Panc1 (cell line): Measurements from ENCODE around the gene DLL1. TPM values are rescaled to one million over a fixed set of nuclear protein-coding genes. Genes with fewer than 3 reads are reported as not detected.

Experiments used
- ATAC-seq: fragments of 200-7000 bp; cut with Tn5 transposase; 2 replicates; pipeline ENCODE4 v1.9.1; 2020; ENCODE audit warnings: mild to moderate bottlenecking, moderate library complexity
- BruUV-seq: library from RNA; stranded (reverse); fragments of 400-500 nt; replicated peaks from 2 replicates; lab custom pipeline; 2021; lab: Mats Ljungman, UMichigan
- CTCF ChIA-PET: fragments of 300-600 bp; sonication (Branson Sonifier 250); formaldehyde crosslinking; loops from one replicate; lab custom pipeline; 2022; ENCODE audit warnings: antibody characterized with exemption; lab: Charles Lee
- POLR2A ChIA-PET: fragments of 300-600 bp; sonication (Branson Sonifier 250); formaldehyde crosslinking; loops from one replicate; lab custom pipeline; 2022; ENCODE audit warnings: antibody characterized with exemption; lab: Charles Lee
- DNase-seq: peaks from one replicate; pipeline ENCODE4 v3.0.0-alpha.2; 2010; ENCODE audit warnings: low read depth, low spot score
- H3K27ac ChIP-seq: 2 replicates; pipeline ENCODE4 v1.5.1; 2011; ENCODE audit warnings: mild to moderate bottlenecking, low read length, inconsistent platforms
- H3K27me3 ChIP-seq: fragments of 200-500 bp; sonication (Bioruptor generic); 2 replicates; pipeline ENCODE4 v1.6.0; 2014; ENCODE audit warnings: low read length, inconsistent platforms; ENCODE audit not compliant: control insufficient read depth, insufficient read depth
- H3K36me3 ChIP-seq: fragments of 200-500 bp; sonication (Bioruptor generic); 2 replicates; pipeline ENCODE4 v1.5.1; 2014; ENCODE audit warnings: inconsistent platforms, mild to moderate bottlenecking, low read length, moderate library complexity; ENCODE audit not compliant: control insufficient read depth, insufficient read depth
- H3K4me1 ChIP-seq: 2 replicates; pipeline ENCODE4 v1.5.1; 2011; ENCODE audit warnings: inconsistent platforms, mild to moderate bottlenecking, low read length, moderate library complexity; ENCODE audit not compliant: control insufficient read depth, insufficient read depth
- H3K4me3 ChIP-seq, 2 experiments: 2 replicates each; pipeline ENCODE4 v1.5.1; 2011 to 2012; ENCODE audit warnings: low read depth in 2 of 2, low read length in 2 of 2, mild to moderate bottlenecking in 2 of 2, inconsistent platforms in 1 of 2, moderate library complexity in 1 of 2
- H3K9me3 ChIP-seq: fragments of 200-500 bp; sonication (Bioruptor generic); 2 replicates; pipeline ENCODE4 v1.5.1; 2014; ENCODE audit warnings: low read depth, mild to moderate bottlenecking, inconsistent platforms, low read length, moderate library complexity; ENCODE audit not compliant: control insufficient read depth, insufficient read depth
- CTCF ChIP-seq: fragments of 450-650 bp; IDR thresholded peaks from 2 replicates; pipeline ENCODE4 v1.5.1; 2017; ENCODE audit warnings: mild to moderate bottlenecking
- POLR2AphosphoS5 ChIP-seq: IDR thresholded peaks from 2 replicates; pipeline ENCODE4 v1.6.1; 2012; ENCODE audit warnings: mild to moderate bottlenecking, low read depth, low read length, moderate library complexity
- REST ChIP-seq, 2 experiments: IDR thresholded peaks; 2 replicates each; pipeline ENCODE4 v1.6.1; 2011 to 2012; ENCODE audit warnings: low read depth in 2 of 2, control low read depth in 1 of 2, low read length in 1 of 2, mild to moderate bottlenecking in 1 of 2, moderate library complexity in 1 of 2; ENCODE audit not compliant: insufficient read depth in 1 of 2
- SIN3A ChIP-seq: IDR thresholded peaks from 2 replicates; pipeline ENCODE4 v1.6.1; 2012; ENCODE audit warnings: low read depth, mild to moderate bottlenecking, low read length, moderate library complexity, borderline replicate concordance; ENCODE audit not compliant: insufficient read depth
- TCF7L2 ChIP-seq: IDR thresholded peaks from 2 replicates; pipeline ENCODE4 v1.6.1; 2011; ENCODE audit warnings: mild to moderate bottlenecking, low read depth, low read length, inconsistent platforms
- in situ Hi-C: cut with HindIII; loops from 2 replicates; pipeline ENCODE4 v1.10.0; 2016; ENCODE audit warnings: low sequenced_read_pairs, low pct_unique_long_range_greater_than_20kb
- intact Hi-C: fragments of 100-400 bp; cut with micrococcal nuclease; formaldehyde crosslinking; loops from one replicate; pipeline ENCODE4 v1.10.0; 2022; ENCODE audit not compliant: unreplicated experiment
- total RNA-seq: library from RNA; stranded (reverse); gene quantifications from one replicate; pipeline ENCODE4 v1.2.1, GENCODE V29; 2021; ENCODE audit not compliant: unreplicated experiment

Gene DLL1
- total RNA-seq, 1 experiment from 2014 or later, result 2.4 TPM

GRCh38 chr6:170279977-170280688, 10.7 kb downstream of the DLL1 start:
- BruUV-seq, result no TSS peak
- peak overlapping the region; percentile 57 to 93 for H3K4me3 ChIP-seq
- ChIA-PET CTCF (no interaction called here), POLR2A (no interaction called here)
- TF ChIP-seq POLR2AphosphoS5, result peak; percentile 36; the same call in 1 of the 2 replicates
- TF ChIP-seq REST (IDR thresholded peaks at IDR 0.05; ENCODE audit: insufficient read depth in 1 of 2, low read depth in 2 of 2, low read length in 1 of 2), result no peak
- peak; percentile 55; the same call in 1 of the 2 replicates for TF ChIP-seq TCF7L2
- DNase-seq (peak; percentile 33), ATAC-seq (peak; percentile 98)
- in situ Hi-C loops (no loop called here), intact Hi-C loops (no loop called here)
- peak overlapping the region; percentile 80 for H3K27ac ChIP-seq
- no peaks in the 10 kb centered on the region for H3K36me3 ChIP-seq
- H3K4me1 ChIP-seq, result peaks cover 10% of the 10 kb centered on the region
- 0 out of 2 replicates have a peak, but pooled peaks cover 2% of the 10 kb centered on the region for H3K27me3 ChIP-seq
- no peaks in the 10 kb centered on the region for H3K9me3 ChIP-seq

GRCh38 chr6:170279426-170279825, 11.5 kb downstream of the DLL1 start:
- no peak overlapping the region for H3K4me3 ChIP-seq
- in situ Hi-C loops (no loop called here), intact Hi-C loops (no loop called here)
- TF ChIP-seq REST (IDR thresholded peaks at IDR 0.05; ENCODE audit: insufficient read depth in 1 of 2, low read depth in 2 of 2, low read length in 1 of 2) (no peak), POLR2AphosphoS5 (no peak)
- H3K27me3 ChIP-seq, result 0 out of 2 replicates have a peak, but pooled peaks cover 2% of the 10 kb centered on the region
- DNase-seq (no peak), ATAC-seq (no peak)
- no peaks in the 10 kb centered on the region for H3K9me3 ChIP-seq
- no peaks in the 10 kb centered on the region for H3K36me3 ChIP-seq
- H3K27ac ChIP-seq, result no peak overlapping the region
- no TSS peak for BruUV-seq
- ChIA-PET POLR2A (no interaction called here), CTCF (no interaction called here)
- peaks cover 10% of the 10 kb centered on the region for H3K4me1 ChIP-seq

GRCh38 chr6:170278743-170279094, 12.2 kb downstream of the DLL1 start:
- ChIA-PET POLR2A (no interaction called here), CTCF (no interaction called here)
- H3K4me1 ChIP-seq, result peaks cover 10% of the 10 kb centered on the region
- no peak overlapping the region for H3K4me3 ChIP-seq
- no TSS peak for BruUV-seq
- H3K27me3 ChIP-seq, result 0 out of 2 replicates have a peak, but pooled peaks cover 2% of the 10 kb centered on the region
- H3K36me3 ChIP-seq, result no peaks in the 10 kb centered on the region
- TF ChIP-seq CTCF (no peak), REST (IDR thresholded peaks at IDR 0.05; ENCODE audit: insufficient read depth in 1 of 2, low read depth in 2 of 2, low read length in 1 of 2) (no peak), SIN3A (no peak), TCF7L2 (no peak)
- in situ Hi-C loops (no loop called here), intact Hi-C loops (no loop called here)
- DNase-seq (no peak), ATAC-seq (no peak)
- H3K27ac ChIP-seq, result no peak overlapping the region
- no peaks in the 10 kb centered on the region for H3K9me3 ChIP-seq
